ENCODE data around the gene ASCC2.
"Not testable (repeated sequence)": the region's sequence is repeated elsewhere in the genome, so short reads cannot be mapped to it uniquely, and the experiment has no call there.

The ASCC2 gene, protein sequence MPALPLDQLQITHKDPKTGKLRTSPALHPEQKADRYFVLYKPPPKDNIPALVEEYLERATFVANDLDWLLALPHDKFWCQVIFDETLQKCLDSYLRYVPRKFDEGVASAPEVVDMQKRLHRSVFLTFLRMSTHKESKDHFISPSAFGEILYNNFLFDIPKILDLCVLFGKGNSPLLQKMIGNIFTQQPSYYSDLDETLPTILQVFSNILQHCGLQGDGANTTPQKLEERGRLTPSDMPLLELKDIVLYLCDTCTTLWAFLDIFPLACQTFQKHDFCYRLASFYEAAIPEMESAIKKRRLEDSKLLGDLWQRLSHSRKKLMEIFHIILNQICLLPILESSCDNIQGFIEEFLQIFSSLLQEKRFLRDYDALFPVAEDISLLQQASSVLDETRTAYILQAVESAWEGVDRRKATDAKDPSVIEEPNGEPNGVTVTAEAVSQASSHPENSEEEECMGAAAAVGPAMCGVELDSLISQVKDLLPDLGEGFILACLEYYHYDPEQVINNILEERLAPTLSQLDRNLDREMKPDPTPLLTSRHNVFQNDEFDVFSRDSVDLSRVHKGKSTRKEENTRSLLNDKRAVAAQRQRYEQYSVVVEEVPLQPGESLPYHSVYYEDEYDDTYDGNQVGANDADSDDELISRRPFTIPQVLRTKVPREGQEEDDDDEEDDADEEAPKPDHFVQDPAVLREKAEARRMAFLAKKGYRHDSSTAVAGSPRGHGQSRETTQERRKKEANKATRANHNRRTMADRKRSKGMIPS

DNA sequence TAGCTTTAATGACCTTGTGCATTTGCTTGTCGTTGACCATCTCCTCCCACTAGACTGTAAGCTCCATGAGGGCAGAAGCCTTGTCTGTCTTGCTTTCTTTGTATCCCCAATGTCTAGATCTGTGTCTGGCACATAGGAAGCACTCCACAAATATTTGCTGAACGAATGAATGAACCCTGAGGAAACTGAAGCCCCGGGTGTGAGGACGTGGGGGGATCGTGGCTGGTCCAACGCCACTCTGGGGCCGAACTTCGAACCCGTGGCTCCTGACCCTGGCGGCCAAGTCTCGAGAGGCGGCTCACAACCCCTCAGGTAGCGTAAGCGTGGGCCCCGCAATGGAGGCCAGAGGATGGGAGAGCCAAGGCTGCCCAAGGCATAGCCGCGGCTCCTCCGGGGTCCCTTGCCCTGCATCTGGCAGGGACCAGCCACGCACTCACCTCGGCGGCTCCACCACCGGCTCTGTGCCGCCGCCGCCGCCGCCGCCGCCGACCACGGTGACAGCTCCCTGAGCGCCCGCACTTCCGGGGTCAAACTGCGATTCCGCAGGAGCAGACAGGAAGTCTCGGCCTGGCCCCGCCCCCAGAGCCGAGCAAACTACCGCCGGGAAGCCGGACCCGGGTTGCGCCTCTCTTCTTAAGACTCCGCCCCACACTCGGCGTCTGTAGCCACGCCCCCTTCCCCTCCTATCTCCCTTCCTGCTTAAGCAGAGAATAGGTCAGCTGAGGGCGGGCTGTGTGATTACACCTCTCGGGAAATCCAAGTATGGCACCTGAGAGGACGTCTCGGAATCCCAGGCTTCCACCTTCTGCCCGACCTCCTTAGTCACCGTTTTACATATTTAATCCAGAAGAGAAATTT lies at the start of gene ASCC2:
Gene ASCC2 (minus strand): TSS at position 534 of the 858 bp plus-strand sequence. CDS start 5,949 bp downstream, outside the sequence.
- intact Hi-C loops (cut with DNase I): loop anchor here (5.0 kb wide), 1 partner anchor 44 kb away; the partner anchor contains the start of gene MTMR3
- peak; percentile 94 to 100 (median 98) for DNase-seq

DNA sequence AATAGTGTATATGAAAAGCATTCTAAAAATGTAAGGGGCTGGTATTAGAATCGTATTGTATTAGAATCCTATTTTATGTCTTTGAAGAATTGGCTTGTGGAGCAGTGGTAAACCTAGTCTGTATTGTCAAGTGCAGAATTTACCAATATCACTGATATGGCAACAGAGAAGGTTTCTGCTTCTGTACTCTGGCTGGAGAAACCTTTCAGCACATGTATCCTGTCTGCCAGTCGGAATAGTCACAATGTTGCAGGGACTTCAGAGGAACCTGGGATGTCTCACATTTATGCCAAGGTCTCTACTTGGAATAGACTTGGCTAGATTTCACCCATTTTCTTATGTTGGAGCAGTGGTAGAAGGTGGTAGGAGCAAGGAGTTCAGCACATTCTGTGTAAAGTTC lies 49.3 kb upstream of the ASCC2 start:
- intact Hi-C loops (cut with DNase I): no loop called here

DNA sequence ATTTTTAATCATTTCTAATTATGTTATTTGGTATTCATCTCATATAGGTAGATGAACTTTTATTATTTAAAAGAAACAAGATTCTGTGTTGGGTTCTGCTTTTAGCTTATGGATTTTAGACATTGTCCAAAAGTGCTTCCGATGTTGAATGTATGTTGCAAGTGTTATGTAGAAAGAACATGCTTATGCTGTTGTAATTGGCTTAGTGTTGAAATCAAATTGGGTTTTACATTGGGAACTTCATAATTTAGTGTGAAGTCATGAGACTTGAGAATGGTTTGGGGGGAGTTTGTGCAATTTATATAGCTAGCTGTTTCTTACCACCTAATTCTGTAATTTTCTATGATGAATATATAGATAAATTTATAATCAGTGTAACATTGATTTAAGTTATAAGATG lies 48.5 kb upstream of the ASCC2 start:
- intact Hi-C loops (cut with DNase I): no loop called here

More for the DNA sequence above, 49.3 kb upstream of the ASCC2 start:
- no peak for DNase-seq

DNA sequence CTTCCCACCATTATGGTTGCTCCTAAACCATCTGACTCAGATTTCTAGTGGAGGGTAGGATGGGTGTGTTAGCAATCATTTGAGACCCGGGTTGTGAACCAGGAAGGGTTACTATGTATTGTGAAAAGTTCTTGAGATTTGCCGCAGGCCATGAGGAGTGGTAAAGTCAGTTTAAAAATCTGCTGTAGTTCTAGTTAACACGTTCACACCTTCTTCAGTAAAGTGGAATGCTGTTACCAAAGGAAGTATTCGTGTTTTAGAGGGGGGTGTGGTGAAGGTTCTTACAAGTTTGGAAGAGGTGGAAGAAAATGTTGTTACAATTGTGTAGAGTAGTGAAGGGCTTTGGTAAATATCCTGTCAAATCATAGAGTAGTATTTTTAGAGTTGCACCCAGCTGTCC lies 47.5 kb upstream of the ASCC2 start:
- intact Hi-C loops (cut with DNase I): no loop called here
- no peak for DNase-seq

More for the DNA sequence above, 48.5 kb upstream of the ASCC2 start:
- DNase-seq: no peak

DNA sequence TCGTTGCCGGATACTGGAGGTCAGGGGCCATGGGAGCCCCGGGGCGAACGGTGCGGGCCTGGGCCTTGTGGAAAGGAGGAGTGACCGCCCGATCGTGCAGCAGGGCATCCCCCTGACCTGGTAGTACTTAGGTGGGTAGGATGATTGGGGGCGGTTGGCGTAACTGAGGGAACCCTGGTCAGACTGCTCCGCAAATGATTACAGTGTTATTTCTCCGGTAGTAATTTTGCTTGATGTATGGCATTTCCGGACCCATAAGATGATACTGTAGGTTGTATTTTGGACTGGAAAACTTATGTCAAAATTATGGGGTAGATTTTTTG lies 45.7 kb upstream of the ASCC2 start:
- intact Hi-C loops (cut with DNase I): loop anchor here (5.0 kb wide), 1 partner anchor 46 kb away; the partner anchor contains the start of gene ASCC2
- DNase-seq: no peak

DNA sequence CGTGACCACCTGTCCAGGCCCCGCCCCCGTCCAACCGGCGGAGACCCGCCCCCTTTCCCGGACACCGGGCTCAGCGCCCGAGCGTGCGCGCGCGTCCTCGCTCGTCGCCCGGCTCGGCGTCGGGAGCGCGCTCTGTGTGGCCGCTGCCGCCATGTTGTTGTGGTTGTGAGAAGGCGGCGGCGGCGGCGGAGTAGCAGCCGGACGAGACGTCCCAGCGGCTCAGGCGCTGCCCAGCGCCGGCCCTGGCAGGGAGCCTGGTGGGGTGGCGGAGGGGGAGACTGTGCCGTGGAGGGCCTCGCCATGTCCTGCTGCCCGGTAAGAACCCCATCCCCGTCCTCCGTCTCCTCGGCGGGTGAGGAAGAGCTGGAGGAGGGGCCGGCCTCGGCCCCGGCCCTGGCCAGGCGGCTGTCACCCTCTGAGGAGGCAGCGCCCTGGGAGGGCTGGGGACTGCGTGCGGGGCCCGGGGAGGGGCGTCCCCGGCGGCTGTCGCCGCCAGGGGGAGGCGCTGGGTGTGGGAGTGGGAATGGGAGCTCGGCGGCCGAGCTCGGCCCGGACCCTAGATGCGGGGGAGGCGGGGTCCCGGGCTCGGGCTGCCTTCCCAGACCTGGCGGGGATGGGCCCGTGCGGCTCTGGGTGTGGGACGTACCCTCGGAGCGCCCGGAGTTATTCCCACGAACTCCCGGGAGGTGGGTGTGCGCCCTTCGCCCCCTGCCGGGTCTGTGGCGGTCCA lies 45.1 kb upstream of the ASCC2 start, which contains the start of gene MTMR3:
Gene MTMR3 (plus strand): TSS at position 130 of the 730 bp plus-strand sequence. CDS start 87,886 bp downstream, outside the sequence.
- peak; percentile 85 to 99 (median 92) for DNase-seq
- intact Hi-C loops (cut with DNase I): loop anchor here (5.0 kb wide), 1 partner anchor 46 kb away; the partner anchor contains the start of gene ASCC2

DNA sequence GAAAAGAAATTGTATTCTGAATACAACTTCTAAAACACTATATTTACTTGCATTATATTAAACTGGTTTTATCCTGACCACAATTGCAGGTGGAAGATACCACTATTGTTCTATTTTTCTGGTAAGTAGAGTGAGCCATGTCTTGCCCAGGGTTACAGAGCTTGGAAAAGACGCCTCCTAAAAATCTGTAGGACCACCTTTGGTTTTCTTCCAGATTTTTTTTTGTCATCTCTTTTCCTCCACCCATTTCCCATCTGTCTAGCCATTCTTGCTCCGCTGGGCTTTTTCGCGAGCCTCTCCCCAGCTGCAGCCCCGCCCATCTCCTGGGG lies 44.6 kb upstream of the ASCC2 start:
- intact Hi-C loops (cut with DNase I): loop anchor here (5.0 kb wide), 1 partner anchor 45 kb away; the partner anchor contains the start of gene ASCC2
- DNase-seq: no peak

DNA sequence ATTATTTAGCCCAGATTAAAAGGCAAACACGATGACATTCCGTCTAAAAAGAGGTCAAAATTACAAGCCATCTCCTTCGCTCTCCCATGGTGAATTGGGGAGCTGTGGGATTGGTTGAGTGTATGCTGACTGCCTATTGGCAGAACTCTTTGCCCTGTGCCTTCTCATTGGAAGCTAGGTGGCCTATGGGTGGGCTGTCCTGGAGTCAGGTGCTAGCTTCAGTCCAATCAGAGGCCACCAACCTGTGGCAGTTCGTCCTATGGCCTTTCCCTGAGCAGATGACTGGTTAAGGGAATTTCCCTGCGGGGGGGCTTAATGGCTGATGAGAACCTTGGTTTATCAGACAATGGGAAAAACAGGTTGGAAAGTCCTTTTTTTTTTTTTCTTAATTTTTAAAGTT lies 41.7 kb upstream of the ASCC2 start:
- no peak for DNase-seq
- intact Hi-C loops (cut with DNase I): loop anchor here (5.0 kb wide), 1 partner anchor 42 kb away; the partner anchor contains the start of gene ASCC2

DNA sequence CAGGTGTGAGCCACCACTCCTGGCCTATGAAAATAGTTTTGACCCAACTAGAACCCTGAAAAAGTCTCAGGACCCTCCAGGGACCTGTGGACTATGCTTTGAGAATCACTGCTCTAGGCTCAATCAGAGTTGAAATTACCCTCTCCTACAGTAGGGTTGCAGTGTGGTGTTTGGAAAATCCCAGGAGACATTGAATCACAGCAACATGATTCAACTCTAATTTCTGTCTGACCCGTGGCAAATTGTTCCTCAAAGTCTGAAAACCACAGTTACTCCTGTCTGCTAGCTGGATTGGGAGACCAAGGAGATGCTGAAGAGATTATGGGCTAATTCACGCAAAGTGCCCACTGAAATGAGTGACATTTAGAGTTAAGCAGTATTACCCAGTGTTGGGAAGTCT lies 39.5 kb upstream of the ASCC2 start:
- no peak for DNase-seq
- intact Hi-C loops (cut with DNase I): no loop called here

DNA sequence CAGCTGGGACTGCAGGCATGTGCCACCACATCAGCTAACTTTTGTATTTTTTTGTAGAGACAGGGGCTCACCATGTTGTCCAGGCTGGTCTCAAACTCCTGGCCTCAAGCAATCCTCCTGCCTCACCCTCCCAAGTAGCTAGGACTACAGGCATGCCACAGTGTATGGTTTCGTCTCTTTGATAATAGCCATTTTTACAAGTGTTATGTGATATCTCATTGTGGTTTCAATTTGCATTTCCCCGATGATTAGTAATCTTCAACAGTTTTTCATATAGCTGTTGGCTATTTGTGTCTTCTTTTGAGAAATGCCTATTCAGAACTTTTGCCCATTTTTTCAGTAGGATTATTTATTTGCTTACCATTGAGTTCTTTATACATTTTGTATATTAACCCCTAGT lies 35.9 kb upstream of the ASCC2 start:
- no peak for DNase-seq
- intact Hi-C loops (cut with DNase I): no loop called here

DNA sequence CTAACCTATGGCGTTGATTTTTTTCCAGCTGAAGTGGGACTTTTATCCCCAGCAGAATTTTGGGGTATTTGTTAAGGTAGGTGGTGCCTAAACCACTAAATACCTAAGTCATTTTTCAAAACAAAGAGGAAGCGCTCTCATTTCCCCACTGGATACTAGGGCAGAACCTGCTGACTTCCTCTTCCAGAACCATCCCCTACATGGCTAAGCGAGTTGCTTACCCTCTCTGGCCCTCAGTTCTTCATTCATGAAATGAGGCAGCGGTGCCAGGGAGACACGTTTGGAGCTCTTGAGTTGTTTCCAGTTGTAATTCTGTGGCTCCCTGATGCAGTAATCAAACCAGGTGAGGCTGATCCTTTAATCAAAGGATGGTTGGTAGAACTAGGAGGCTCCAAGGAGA lies 34.9 kb upstream of the ASCC2 start:
- no peak for DNase-seq
- intact Hi-C loops (cut with DNase I): no loop called here

DNA sequence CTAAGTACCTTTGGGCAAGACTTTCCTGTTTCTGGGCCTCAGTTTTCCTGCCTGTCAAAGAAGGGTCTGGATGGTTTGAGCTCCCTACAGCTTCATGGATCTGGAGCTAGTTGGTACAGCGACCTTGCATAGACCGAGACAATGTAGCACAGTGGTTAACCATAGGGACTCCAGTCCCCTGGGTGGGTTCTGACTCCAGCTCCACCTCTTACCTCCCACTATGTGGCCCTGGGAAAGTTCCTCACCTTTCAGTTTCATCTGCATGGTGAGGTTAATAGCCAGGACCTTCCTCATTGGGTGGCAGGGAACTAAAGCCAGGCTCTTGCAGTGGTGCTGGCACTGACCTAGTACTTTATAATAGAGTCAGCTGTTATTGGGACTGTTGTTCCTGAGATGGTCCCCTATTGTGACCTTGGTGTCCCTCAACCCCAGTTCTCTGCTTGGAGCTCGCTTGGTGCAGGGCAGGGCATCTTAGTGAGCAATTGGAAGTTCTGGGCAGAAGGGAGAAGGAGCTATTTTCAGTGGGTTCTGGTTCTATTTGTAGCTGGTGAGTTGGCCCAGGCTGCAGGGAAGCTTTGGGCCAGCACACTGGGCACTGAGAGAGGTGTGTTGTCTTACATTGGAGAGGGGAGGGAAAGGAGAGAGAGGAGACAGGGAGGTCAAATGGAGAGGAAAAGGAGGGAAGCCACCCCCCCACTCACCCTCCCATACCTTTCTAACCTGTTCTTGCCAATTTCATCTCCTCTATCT lies 34.2 kb upstream of the ASCC2 start:
- DNase-seq: no peak
- intact Hi-C loops (cut with DNase I): no loop called here

DNA sequence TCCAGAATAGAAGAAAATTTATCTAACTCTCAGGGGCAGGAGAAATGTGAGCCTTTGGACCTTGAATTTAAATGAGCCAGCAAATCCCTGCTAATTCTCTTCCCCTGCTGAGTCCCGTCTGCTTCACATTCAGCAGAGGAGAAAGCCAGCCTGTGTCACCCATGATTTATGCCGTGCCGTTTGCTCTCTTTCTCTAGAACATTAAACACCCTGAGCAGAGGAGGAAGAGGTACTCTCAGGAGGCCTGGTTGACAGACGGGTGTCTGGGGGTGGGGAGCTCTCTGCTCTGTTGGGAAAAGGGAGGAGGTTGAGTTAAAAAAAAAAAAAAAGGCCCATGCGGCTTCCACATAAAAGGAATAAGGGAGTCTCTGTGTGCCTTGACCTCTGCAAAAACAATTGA lies 33.6 kb upstream of the ASCC2 start:
- no peak for DNase-seq
- intact Hi-C loops (cut with DNase I): no loop called here

DNA sequence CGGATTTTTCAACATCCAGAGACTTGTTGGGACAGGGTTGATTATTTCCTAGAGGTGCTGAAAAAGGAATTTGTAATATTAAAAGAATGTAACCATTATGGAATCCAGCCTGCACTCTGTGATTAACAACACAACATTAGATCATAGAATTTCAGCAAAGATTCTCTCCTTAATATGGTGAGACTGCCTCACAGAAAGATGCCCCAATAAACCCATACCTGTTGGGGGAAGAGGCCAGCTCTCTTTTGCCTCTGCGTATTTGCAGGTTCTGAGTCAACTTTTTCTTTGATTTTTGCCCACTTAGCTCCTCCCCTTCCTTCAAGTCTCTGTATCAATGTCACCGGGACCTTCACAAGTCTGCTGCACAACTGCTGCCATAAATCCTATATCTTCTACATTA lies 32.5 kb upstream of the ASCC2 start:
- intact Hi-C loops (cut with DNase I): no loop called here

DNA sequence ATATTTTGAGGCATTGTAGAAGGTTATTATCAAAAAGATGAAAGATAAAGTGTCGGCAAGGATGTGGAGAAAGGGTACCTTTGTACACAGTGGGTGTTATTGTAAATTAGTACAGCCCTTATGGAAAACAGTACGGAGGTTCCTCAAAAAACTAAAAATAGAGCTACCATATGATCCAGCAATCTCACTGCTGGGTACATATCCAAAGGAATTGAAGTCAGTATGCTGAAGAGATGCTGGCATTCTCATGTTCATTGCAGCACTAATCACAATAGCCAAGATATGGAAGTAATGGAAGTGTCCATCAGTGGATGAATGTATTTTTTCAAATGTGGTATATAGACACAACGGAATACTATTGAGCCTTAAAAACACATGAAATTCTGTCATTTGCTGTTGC lies 29.8 kb upstream of the ASCC2 start:
- no peak for DNase-seq
- intact Hi-C loops (cut with DNase I): no loop called here

More for the DNA sequence above, 32.5 kb upstream of the ASCC2 start:
- no peak for DNase-seq

DNA sequence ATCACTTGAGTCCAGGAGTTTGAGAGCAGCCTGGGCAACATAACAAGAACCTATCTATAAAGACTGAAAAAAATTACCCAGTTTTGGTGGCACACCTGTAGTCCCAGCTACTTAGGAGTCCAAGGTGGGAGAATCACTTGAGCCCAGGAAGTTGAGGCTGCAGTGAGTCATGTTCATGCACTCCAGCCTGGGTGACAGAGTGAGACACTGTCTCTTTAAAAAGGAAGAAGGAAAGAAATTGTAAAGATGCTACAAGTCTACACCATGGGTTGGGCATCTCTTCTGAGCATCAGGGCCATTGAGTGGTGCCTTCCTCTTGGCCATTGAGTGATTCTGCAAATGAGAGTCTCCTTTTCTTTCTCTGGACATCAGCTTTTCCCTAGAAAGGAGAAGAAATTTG lies 29.2 kb upstream of the ASCC2 start:
- no peak for DNase-seq
- intact Hi-C loops (cut with DNase I): no loop called here

DNA sequence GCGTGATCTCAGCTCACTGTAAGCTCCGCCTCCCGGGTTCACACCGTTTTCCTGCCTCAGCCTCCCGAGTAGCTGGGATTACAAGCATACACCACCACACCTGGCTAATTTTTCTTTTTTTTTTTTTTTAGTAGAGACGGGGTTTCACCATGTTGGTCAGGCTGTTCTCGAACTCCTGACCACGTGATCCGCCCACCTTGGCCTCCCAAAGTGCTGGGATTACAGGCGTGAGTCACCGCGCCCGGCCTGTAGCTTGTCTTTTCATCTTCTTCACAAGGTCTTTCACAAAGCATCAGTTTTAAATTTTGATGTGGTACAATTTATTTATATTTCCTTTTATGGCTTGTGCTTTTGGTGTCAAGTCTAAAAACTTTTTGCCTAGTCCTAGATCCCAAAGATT lies 27.5 kb upstream of the ASCC2 start:
- intact Hi-C loops (cut with DNase I); DNase-seq: not testable (repeated sequence)

DNA sequence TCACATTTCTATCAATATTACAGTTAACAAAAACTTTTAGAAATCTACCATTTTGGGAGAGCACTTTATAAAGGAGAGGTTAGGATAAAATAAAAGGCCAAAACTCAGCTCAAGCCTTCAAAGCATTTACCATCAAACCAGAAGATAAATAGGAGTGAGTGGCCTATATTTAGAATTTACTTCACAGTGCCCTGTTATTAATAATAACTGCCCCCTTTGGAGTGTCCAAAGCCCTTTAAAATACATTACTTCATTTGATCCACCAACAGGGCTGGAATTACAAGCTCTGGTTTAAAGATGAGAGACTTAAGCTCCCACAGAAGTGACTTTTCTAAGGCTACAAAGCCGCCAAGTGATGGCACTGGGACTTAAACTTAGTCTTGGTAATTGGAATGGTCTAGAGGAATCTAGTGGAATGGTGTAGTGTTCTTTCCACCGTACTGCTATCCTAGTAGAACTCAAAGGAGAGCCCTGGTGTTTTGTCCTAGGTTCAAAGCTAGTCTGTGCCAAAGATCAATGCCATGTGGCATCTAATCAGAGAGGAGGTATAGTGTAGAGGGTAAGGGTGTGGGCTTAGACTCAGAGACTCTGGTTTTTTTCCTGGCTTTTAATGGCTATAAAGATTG lies 23.7 kb upstream of the ASCC2 start:
- intact Hi-C loops (cut with DNase I): no loop called here
- no peak for DNase-seq

Data from posterior cingulate gyrus (tissue), 11 donors.